ENCODE results near the gene PAGE2.

- no peak for TF ChIP-seq ZFP3 (CRISPR knock-in tag; IDR thresholded peaks at IDR 0.05)
- no peak for TF ChIP-seq TCF4 (CRISPR knock-in tag; IDR thresholded peaks at IDR 0.05; ENCODE audit: borderline replicate concordance)
- no peak for TF ChIP-seq TSHZ2 (CRISPR knock-in tag; IDR thresholded peaks at IDR 0.05)
- TF ChIP-seq PATZ1 (CRISPR knock-in tag; IDR thresholded peaks at IDR 0.05; ENCODE audit: borderline replicate concordance), result no peak
- TF ChIP-seq ZNF70 (CRISPR knock-in tag; IDR thresholded peaks at IDR 0.05), result no peak
- TF ChIP-seq CREB5 (CRISPR knock-in tag; IDR thresholded peaks at IDR 0.05; ENCODE audit: low read depth), result no peak
- no peak for TF ChIP-seq BACH2 (CRISPR knock-in tag; IDR thresholded peaks at IDR 0.05; ENCODE audit: borderline replicate concordance)
- TF ChIP-seq ESRRG (CRISPR knock-in tag; IDR thresholded peaks at IDR 0.05), result no peak
- TF ChIP-seq ZFP30 (CRISPR knock-in tag; IDR thresholded peaks at IDR 0.05), result no peak
- TF ChIP-seq ISL1 (CRISPR knock-in tag; IDR thresholded peaks at IDR 0.05), result no peak
- TF ChIP-seq ZNF565 (CRISPR knock-in tag; conservative IDR thresholded peaks at IDR 0.05; ENCODE audit: low read depth), result no peak
- no peak for TF ChIP-seq GLIS3 (CRISPR knock-in tag; IDR thresholded peaks at IDR 0.05)
- no peak for TF ChIP-seq CSRNP3 (CRISPR knock-in tag; IDR thresholded peaks at IDR 0.05)
These were observed 49.3 kb upstream of the PAGE2 start for GRCh38 chrX:55039471-55039870.

Measured in SK-N-SH treated with all-trans-retinoic acid at 6 μM for 48 hours (cell line).